Muscle of arm (tissue), 14 donors: Measurements from ENCODE around the gene FHIP2A. TPM values are rescaled to one million over a fixed set of nuclear protein-coding genes. Genes with fewer than 3 reads are reported as not detected.
"Not testable (repeated sequence)": the region's sequence is repeated elsewhere in the genome, so short reads cannot be mapped to it uniquely, and the experiment has no call there.

ENCODE experiments used
- DNase-seq: peaks from one replicate; pipeline ENCODE4 v3.0.0-alpha.2; 2013
- long read RNA-seq, 11 donors: transcript quantifications; one replicate each; lab custom pipeline, GENCODE V29; 2026
- polyA plus RNA-seq, 12 donors: library from polyadenylated mRNA; unstranded; fragments of 120-200 nt; gene quantifications; one replicate each; pipeline ENCODE4 v1.2.1, GENCODE V29; 2013; ENCODE audit not compliant: insufficient read length in 12 of 12

Gene FHIP2A, protein sequence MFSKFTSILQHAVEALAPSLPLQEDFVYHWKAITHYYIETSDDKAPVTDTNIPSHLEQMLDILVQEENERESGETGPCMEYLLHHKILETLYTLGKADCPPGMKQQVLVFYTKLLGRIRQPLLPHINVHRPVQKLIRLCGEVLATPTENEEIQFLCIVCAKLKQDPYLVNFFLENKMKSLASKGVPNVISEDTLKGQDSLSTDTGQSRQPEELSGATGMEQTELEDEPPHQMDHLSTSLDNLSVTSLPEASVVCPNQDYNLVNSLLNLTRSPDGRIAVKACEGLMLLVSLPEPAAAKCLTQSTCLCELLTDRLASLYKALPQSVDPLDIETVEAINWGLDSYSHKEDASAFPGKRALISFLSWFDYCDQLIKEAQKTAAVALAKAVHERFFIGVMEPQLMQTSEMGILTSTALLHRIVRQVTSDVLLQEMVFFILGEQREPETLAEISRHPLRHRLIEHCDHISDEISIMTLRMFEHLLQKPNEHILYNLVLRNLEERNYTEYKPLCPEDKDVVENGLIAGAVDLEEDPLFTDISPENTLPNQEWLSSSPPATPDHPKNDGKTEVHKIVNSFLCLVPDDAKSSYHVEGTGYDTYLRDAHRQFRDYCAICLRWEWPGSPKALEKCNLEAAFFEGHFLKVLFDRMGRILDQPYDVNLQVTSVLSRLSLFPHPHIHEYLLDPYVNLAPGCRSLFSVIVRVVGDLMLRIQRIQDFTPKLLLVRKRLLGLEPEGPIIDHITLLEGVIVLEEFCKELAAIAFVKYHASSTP
- polyA plus RNA-seq, result 10 to 100 TPM in 11 of 12 donors, not detected in 1; 14.9 to 27.4 (median 21.9) TPM
- long read RNA-seq, donor 1, partial matches to known transcripts, result 6 of 7 reads
- long read RNA-seq, donor 1, other reads (novel, unspliced or antisense), result 0 of 7 reads
- long read RNA-seq, donor 2, partial matches to known transcripts, result 0 of 3 reads
- long read RNA-seq, donor 2, other reads (novel, unspliced or antisense), result 0 of 3 reads
- long read RNA-seq, donor 3, partial matches to known transcripts, result 0 of 3 reads
- long read RNA-seq, donor 3, other reads (novel, unspliced or antisense), result 0 of 3 reads
- long read RNA-seq, donor 4, partial matches to known transcripts, result 16 of 16 reads
- long read RNA-seq, donor 4, other reads (novel, unspliced or antisense), result 0 of 16 reads
- long read RNA-seq, donor 5, result 0 reads
- long read RNA-seq, donor 6, result 0 reads
- long read RNA-seq, donor 7, result 0 reads
- long read RNA-seq, donor 8, full-length matches to known transcripts, result 4 of 4 reads
- long read RNA-seq, donor 8, partial matches to known transcripts, result 0 of 4 reads
- long read RNA-seq, donor 8, other reads (novel, unspliced or antisense), result 0 of 4 reads
- long read RNA-seq, donor 9, partial matches to known transcripts, result 5 of 5 reads
- long read RNA-seq, donor 9, other reads (novel, unspliced or antisense), result 0 of 5 reads
- long read RNA-seq, donor 10, partial matches to known transcripts, result 0 of 2 reads
- long read RNA-seq, donor 10, other reads (novel, unspliced or antisense), result 0 of 2 reads
- long read RNA-seq, donor 11, full-length matches to known transcripts, result 2 of 14 reads
- long read RNA-seq, donor 11, partial matches to known transcripts, result 12 of 14 reads
- long read RNA-seq, donor 11, other reads (novel, unspliced or antisense), result 0 of 14 reads

DNA sequence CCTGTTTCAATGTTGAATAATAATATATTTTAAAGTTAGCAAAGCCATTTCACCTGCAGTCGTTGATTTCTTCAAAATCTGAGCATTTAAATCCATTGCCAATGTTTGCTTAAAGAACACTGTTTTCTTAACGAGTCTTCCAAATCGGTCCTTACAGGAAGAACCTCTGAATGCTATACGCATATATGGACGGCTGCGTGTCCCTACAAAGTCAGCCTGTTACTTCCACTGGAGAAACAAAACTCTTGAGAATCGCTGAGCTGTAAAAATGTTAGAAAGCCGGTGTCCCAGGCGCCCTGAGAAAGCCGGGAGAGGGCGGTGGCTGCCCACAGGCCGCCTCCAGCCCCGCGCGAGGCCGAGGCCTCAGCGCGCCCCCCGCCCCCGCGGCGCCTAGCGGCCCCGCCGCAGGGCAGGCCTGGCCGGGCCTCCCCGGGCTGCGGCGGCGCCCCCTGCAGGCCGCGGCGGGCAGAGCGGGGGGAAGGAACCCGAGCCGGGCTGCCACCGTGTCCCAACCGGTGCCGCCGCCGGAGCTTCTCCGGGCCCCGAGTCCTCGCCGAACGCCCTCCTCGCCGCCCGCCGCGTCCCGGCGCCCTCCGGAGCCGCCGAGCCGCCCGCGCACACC lies at the start of gene FHIP2A:
FHIP2A (plus strand) TSS at position 488 of the 622 bp plus-strand sequence. CDS start 299 bp downstream, outside the sequence.
- DNase-seq, result peak; percentile 61

DNA sequence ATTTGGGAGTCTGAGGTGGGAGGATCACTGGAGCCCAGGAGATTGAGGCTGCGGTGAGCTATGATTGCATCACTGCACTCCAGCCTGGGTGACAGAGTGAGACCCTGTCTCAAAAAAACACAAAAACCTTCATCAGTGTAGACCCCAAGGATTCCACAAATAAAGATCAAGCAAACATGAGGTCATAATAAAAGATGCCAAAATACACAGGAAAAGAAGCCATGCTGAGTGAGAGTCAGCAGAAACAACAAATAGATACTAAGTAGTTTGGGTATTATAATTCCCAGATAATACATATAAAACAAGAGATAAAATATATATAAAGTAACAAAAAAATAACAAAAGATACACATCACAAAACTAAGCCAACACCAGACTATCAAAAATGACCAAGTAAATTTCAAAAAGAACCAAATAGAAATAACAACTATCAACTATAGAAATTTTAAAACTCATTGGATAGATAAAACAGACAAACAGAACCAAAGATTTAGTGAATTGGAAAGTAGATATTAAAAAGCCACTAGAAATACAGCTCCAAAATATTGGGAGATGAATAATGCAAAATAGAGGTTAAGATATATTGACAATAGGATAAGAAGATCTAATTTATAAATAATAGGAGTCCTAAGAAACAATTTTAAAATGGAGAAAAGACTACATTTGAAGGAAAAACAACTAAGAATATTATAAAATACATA lies 48.9 kb upstream of the FHIP2A start:
- no peak for DNase-seq

DNA sequence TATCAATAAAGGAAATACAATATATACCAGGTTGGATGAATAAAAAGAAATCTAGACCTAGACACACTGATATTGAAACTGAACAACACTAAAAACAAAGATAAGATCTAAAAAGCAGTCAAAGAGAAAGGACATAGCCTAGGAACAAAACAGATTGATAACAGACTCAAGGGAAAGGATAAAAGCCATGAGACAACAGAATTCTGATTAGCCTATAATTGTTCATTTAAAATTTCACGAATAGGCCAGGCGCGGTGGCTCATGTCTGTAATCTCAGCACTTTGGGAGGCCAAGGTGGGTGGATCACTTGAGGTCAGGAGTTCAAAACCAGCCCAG lies 48.4 kb upstream of the FHIP2A start:
- no peak for DNase-seq

DNA sequence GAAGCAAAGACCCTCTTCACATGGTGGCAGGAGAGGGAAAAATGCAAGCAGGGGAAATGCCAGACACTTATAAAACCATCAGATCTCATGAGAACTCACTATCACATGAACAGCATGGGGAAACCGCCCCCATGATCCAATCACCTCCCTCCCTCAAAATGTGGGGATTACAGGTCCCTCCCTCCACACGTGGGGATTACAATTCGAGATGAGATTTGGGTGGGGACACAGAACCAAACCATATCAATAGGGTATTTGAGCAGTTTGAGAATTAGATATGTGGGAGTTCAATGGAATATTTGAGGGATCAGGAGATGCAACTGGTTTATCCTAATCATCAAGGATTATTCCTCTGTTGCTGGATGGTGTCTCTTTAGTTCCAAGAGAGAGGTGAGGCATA lies 46.5 kb upstream of the FHIP2A start:
- DNase-seq, result not testable (repeated sequence)

DNA sequence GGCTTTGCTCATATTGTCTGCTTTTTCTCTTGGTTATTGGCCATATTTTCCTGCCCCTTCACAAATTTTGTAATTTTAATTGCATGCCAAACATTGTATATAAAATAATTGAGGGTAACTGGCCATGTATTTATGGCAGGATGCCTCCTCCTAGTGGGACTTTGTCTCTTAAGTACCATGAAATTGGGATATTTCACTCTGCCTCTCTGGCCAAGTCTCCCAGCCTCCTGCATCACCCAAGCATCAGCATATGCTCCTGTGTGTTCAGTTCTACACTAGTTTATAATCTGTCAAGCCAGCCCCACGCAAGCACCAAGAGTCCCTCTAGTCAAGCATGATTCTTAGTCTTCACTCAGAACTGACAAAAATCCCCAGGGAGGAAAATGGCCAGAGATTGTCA lies 44.2 kb upstream of the FHIP2A start:
- DNase-seq, result no peak

DNA sequence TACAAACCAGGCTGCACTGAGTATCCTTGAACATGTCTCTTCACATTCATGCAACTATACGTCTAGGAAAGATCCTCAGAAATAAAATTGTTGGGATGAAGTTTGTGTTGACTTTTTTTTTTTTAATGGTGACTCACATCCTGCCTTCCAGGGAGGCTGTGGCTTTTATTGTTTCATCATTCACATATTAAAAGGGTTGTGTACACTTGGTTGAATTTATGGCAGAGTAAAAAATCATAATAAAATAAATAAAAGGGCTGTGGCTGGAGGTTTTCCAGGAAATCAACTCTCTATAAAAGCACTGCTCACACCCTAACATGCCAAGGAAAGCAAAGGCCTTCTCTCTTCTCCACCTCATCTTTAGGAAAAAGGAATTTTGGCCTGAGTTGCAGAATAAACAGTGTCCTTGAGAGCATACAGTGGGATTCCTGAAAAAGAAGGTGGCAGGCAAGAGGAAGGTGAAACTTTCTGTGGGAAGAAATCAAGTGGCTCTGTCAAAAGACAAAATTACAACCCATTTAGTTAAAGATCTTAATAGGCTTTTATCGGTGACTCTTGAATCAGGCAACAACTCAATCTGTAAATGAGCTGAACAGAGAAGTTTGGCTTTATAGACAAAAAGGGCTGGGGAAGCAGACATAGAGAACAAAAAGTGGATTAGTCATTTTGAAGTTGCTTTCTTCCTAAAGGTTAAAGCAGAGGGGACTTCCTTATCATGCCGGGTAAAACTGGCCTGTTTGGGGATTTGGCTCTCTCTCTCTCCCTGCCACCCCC lies 41.6 kb upstream of the FHIP2A start:
- no peak for DNase-seq

DNA sequence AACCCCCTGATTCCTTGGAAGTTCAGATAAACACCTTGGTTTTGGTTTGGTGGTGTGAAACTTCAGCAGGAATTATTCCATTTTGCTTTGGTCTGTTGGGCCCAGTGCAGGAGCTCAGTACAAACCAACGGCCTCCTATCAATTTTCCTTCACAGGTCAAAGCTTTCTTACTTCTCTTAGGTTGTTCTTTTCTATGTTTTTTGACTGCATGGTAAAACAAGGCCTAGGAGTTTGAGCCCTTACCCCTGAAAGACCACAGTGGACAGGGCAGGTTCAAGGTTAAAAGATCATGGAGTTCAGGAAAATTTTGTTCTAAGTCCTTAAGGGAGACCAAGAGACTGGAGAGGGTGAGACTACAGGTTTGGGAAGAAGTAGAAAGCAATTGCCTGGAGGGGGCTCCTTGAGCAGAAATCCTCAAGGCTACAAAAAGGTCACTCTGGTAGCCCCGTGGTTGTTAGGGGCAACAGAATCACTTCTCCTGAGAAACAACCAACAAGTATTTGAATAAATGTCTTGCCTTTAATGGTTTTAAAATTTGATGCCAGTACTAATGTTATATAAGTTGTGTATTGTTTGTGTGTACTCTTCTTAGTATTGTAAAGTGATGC lies 40.9 kb upstream of the FHIP2A start:
- no peak for DNase-seq

DNA sequence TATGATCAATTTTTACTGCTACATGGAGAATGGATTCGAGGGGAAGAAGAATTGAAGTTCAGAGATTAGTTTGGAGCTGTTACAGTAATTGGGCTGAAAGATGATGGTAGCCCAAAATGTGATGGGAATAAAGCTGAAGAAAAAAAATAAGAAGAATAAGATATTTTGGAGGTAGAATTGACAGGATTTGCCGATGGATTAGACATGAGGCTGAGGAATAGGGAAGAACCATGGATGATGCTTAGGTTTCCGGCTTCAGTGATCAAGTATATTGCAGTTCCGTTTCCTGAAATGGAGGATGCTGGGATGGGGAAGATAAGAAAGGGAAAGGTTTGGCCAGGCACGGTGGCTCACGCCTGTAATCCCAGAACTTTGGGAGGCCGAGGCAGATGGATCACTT lies 38.9 kb upstream of the FHIP2A start:
- no peak for DNase-seq

DNA sequence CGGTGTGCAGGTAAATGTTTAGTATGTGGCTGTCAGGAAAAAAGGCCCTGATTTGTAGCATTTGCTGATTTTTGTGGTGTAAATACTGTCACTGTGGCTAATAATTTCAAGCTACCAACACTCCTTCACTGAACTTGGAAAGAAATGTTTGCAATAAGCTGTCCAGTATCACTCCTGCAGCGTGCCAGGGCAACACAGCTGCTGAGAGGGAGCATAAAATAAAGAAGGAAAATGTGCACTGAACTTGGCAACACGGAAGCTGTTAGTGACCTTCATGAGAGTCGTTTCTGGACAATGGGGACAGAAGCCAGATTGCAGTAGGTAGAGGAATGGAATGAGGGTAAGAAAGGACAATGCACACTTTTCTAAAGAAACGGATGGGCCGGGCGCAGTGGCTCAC lies 37.9 kb upstream of the FHIP2A start:
- DNase-seq, result no peak

DNA sequence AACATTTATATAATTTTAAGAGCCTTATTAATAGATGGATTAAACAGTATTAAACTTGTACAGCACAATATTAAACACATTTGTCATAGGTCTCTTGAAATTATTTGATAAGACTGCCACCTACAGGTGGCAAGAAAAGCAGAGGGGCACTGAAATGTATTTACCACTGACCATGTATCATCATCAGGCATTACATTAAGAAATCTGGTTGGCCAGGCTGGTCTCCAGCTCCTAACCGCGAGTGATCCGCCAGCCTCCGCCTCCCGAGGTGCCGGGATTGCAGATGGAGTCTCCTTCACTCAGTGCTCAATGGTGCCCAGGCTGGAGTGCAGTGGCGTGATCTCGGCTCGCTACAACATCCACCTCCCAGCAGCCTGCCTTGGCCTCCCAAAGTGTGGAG lies 35.1 kb upstream of the FHIP2A start:
- peak; percentile 31 for DNase-seq

DNA sequence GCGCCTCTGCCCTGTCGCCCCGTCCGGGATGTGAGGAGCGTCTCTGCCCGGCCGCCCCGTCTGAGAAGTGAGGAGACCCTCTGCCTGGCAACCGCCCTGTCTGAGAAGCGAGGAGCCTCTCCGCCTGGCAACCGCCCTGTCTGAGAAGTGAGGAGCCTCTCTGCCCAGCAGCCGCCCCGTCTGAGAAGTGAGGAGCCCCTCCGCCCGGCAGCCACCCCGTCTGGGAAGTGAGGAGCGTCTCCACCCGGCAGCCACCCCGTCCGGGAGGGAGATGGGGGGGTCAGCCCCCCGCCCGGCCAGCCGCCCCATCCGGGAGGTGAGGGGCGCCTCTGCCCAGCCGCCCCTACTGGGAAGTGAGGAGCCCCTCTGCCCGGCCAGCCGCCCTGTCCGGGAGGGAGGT lies 34.4 kb upstream of the FHIP2A start:
- DNase-seq, result not testable (repeated sequence)

DNA sequence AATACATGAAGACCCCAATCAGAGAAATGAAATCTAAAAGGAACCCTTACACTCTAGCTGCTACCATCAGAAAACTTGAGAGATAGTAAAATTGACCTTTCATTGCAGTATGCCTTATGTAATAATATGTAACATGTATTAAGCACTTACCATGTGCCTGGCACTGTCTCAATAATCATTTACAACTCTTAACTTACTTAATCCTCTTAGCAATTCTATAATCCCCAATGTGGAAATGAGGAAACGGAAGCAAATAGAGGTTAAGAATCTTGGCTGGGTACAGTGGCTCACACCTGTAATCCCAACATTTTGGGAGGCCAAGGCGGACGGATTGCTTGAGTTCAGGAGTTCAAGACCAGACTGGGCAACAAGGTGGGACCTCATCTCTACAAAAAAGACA lies 29.8 kb upstream of the FHIP2A start:
- no peak for DNase-seq

DNA sequence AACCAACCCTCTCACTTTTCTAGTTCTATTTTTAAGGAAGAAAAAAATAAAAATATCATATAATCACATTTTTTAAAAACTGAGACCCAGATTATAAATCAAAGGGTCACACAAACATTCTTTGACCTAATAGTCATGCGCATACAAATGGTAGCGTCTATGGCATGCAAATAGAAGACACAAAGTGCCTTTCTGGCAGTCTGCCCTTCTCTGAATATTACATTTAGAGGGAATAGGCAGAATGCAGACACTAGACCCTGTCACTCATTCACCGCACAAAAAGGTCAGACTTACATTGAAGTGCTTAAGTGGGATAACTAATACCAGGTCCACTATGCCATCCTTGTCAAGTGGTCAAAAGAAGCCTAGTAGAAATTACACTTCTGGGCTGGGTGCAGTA lies 26.5 kb upstream of the FHIP2A start:
- DNase-seq, result no peak

DNA sequence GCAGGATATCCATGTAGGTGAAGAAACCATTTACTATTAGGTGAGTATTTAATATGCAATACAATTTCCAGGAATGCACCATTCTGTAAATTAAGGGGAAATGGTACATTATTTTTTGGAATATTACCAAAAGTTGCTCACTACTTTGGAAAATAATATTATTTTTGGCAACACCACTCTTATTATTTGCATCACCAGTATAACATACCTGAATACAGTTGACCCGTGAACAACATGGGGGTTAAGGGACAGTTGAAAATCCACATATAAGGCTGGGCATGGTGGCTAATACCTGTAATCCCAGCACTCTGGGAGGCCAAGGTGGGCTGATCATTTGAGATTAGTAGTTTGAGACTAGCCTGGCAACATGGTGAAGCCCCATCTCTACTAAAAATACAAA lies 21.2 kb upstream of the FHIP2A start:
- no peak for DNase-seq

DNA sequence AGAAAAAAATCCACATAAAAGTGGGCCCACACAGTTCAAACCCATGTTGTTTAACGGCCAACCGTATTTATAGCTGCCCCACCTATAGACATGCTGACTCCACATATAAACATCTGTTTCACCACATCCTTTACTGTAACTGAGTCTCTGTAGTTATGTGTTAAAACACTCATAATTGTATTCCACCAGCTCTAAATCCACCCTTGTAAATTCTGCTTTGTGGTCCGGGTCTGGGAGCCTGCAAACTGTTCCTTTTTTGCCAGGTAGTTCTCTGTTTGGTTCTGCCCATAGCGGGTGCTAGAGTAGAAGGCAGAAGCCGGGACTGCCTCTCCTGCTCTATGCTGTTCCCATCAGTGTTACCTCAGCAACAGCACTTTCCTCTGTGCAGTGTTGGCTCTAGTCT lies 20.2 kb upstream of the FHIP2A start:
- no peak for DNase-seq

DNA sequence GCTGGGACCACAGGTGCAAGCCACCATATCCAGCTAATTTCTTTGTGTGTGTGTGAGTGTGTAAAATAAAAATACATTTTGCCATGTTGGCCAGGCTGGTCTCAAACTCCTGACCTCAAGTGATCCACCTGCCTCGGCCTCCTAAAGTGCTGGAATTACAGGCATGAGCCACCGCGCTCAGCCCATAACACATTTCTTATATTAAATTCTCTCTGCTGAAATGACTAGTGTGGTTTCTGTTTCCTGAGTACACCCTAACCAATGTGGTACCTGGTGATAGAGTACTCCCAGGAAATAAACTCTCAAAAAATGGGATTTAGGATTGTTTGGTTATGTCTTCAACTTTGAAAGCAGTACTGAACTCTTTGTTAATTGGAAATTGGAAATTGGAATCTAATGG lies 19.4 kb upstream of the FHIP2A start:
- DNase-seq, result no peak

DNA sequence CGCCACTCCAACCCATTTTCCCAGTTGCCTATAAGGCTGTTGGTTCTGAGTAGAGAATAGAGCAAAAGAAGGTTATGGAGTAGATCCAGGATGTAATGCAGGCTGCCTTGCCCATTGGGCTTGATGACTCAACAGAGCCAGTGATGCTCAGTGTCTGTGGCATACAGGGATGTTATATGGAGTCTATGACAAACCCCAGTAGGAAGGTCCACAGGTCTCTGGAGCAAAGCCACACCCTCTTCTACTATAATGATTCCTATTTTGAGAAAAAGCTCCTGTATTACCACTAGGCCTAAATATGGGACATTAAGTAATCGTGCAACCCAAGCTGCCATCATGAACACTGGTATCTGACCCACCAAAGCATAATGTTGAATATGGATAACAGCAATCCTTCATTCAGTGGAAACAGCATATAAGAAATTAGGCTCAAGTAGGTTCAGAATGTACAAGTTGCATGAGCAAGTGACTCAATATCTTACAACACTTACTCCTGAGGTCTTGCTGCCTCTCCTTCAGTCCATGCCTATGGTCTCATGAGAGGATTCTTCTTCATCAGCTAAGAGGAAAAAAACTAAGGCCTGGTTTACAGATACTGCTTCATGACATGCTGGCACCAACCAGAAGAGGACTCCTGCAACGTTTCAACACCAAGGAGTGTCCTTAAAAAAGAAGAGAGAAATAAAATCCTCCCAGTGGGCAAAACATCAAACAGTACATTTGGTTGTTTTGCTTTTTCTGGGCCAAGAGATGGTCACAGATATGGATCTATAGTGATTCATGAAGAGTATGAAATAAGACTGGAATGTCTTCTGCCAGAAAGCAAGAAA lies 14.8 kb upstream of the FHIP2A start:
- no peak for DNase-seq

DNA sequence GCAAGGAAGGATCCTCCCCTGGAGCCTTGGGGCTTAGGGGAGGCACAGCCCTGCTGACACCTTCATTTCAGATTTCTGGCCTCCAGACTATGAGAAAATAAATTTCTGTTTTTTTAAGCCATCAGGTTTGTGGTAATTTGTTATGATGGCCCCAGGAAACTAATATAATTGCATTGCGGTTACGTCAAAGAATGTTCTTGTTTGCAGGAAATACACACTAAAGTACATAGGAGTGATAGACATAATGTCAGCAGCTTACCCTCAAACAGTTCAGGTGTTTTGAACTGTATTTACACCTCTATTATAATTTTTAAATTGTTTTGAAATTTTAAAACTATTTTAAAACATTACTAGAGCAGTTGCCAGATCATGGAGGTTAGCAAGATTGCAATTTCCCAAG lies 12.6 kb upstream of the FHIP2A start:
- no peak for DNase-seq
